Neural crest cell (in vitro differentiated cells): ENCODE results near the gene POMP. TPM values are rescaled to one million over a fixed set of nuclear protein-coding genes. Genes with fewer than 3 reads are reported as not detected.

Source experiments
- DNase-seq: peaks from one replicate; pipeline ENCODE4 v3.0.0; 2021; ENCODE audit warnings: low read depth, mixed read lengths, low spot score
- H3K27ac Mint-ChIP-seq: one replicate; pipeline ENCODE4 v1.8.0; 2021; ENCODE audit warnings: mild to moderate bottlenecking, mixed read lengths; ENCODE audit not compliant: unreplicated experiment
- H3K27me3 Mint-ChIP-seq: 2 replicates; pipeline ENCODE4 v1.8.0; 2021; ENCODE audit warnings: low read depth, mild to moderate bottlenecking, mixed read lengths
- H3K36me3 Mint-ChIP-seq: 2 replicates; pipeline ENCODE4 v1.8.0; 2021; ENCODE audit warnings: low read depth, mild to moderate bottlenecking, mixed read lengths
- H3K4me1 Mint-ChIP-seq: 2 replicates; pipeline ENCODE4 v1.8.0; 2021; ENCODE audit warnings: mixed read lengths
- H3K4me3 Mint-ChIP-seq: one replicate; pipeline ENCODE4 v1.8.0; 2021; ENCODE audit warnings: mild to moderate bottlenecking, mixed read lengths
- H3K9me3 Mint-ChIP-seq: 2 replicates; pipeline ENCODE4 v1.8.0; 2021; ENCODE audit warnings: mixed read lengths
- total RNA-seq: library from RNA; stranded (reverse); gene quantifications from 2 replicates; pipeline ENCODE4 v1.2.1, GENCODE V29; 2021
- TF ChIP-seq, protein P1 (sequence below): fragments of 200-600 bp; sonication (generic); conservative IDR thresholded peaks from 2 replicates; pipeline ENCODE4 v1.5.0; 2021; ENCODE audit warnings: antibody characterized with exemption, mild to moderate bottlenecking

Gene POMP
- total RNA-seq, 1 donor from 2014 or later = 75.2 TPM

DNA sequence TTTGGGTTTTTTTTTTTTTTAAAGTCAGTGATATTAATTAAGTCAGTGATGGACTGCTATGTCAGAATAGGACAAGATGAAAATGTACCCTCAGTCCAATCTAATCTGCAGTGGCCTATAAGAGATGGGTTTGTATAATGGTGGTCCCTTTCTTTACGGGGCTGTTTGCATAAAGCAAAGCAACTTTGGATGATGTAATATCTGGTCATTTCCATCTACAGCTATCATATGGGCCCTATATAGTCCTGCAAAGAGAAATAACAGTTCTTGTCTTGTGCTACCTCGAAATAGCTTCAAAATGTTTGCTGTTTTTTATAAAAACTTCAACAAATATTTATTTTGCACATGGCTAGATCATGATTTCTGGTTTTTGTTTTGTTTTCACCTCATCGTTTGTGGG lies 20.2 kb upstream of the POMP start:
- TF ChIP-seq, protein P1, sequence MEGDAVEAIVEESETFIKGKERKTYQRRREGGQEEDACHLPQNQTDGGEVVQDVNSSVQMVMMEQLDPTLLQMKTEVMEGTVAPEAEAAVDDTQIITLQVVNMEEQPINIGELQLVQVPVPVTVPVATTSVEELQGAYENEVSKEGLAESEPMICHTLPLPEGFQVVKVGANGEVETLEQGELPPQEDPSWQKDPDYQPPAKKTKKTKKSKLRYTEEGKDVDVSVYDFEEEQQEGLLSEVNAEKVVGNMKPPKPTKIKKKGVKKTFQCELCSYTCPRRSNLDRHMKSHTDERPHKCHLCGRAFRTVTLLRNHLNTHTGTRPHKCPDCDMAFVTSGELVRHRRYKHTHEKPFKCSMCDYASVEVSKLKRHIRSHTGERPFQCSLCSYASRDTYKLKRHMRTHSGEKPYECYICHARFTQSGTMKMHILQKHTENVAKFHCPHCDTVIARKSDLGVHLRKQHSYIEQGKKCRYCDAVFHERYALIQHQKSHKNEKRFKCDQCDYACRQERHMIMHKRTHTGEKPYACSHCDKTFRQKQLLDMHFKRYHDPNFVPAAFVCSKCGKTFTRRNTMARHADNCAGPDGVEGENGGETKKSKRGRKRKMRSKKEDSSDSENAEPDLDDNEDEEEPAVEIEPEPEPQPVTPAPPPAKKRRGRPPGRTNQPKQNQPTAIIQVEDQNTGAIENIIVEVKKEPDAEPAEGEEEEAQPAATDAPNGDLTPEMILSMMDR = no peak
- Mint-ChIP-seq H3K27me3 (peaks cover 7% of the 10 kb centered on the region), H3K9me3 (no peaks in the 10 kb centered on the region), H3K27ac (no peak overlapping the region), H3K4me3 (no peak overlapping the region), H3K4me1 (peaks cover 3% of the 10 kb centered on the region), H3K36me3 (peaks cover 2% of the 10 kb centered on the region)
- no peak for DNase-seq

DNA sequence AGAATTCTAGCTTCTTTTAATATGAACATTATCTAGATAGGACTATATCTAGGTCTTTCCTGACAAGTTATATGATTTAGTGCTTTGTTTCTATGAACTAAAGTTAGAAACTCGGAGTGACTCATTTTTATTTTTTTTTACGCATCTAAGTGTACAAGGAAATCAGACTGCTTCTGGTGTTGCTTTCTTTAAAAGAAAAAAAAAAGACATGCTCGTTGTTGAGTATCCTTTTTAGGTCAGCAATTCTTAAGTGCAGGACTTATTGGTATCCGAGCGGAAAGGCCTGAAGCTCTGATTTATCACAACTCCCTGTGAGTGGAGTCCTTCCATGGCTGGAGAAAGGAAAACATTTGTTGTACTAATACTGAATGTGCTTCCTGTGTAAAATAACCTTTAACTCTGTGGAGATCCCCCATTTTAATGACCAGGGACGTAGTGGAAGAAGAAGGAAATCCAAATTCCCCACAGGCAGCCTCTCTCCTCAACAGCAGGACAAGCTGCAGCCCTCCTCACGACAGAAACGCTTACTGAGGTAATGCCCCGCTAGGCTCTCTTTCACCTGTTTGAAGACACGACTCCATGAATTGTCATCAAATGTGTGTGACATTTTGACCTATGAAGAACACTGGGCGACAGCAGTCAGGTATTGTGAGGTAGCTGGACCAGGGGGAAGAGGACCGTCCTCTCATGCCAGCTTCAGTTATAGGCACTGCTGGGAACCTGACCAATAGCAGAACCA lies 17.9 kb upstream of the POMP start:
- Mint-ChIP-seq H3K9me3 (no peaks in the 10 kb centered on the region), H3K4me1 (peaks cover 9% of the 10 kb centered on the region)
- TF ChIP-seq, protein P1 = no peak

DNA sequence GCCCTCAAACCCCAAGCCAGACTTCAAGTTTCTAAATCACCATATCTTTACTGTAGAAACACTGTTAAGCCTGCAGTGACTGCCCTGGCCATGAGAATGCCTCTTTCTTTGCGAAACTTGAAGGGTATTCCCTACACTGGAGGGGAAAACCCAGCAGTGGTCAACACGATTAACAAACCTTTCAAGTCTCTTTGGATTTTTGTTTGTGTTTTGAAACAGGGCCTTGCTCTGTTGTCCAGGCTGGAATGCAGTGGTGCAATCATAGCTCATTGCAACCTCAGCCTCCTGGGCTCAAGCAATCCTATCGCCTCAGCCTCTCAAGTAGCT lies 17.4 kb upstream of the POMP start:
- H3K4me3 Mint-ChIP-seq = no peak overlapping the region
- DNase-seq = no peak
- TF ChIP-seq, protein P1 = no peak
- H3K27me3 Mint-ChIP-seq = peaks cover 3% of the 10 kb centered on the region
- peaks cover 8% of the 10 kb centered on the region for H3K4me1 Mint-ChIP-seq
- H3K36me3 Mint-ChIP-seq = peaks cover 2% of the 10 kb centered on the region
- H3K27ac Mint-ChIP-seq = no peak overlapping the region
- no peaks in the 10 kb centered on the region for H3K9me3 Mint-ChIP-seq

More for the DNA sequence above, 17.9 kb upstream of the POMP start:
- H3K27me3 Mint-ChIP-seq = peaks cover 3% of the 10 kb centered on the region
- no peak overlapping the region for H3K27ac Mint-ChIP-seq
- peaks cover 2% of the 10 kb centered on the region for H3K36me3 Mint-ChIP-seq
- no peak for DNase-seq
- H3K4me3 Mint-ChIP-seq = no peak overlapping the region

DNA sequence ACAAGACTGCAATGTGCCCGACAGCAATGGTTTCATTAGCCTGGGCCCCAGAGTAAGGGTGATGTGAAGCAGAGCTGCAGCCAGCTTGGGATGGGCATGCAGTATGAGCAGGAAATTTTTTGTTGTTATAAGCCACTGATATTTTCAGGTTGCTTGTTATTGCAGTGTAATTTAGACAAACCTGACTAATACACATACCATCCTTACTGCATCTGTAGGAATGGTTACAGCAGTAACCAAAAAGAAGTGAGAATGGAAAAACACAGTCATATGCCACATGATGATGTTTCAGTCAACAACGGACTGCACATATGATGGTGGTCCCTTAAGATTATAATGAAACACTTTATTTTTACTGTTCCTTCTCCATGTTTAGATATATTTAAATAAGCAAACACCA lies 8.6 kb upstream of the POMP start:
- Mint-ChIP-seq H3K36me3 (no peaks in the 10 kb centered on the region), H3K9me3 (no peaks in the 10 kb centered on the region), H3K27me3 (no peaks in the 10 kb centered on the region), H3K27ac (no peak overlapping the region), H3K4me3 (no peak overlapping the region), H3K4me1 (peaks cover 6% of the 10 kb centered on the region)
- TF ChIP-seq, protein P1 = no peak
- no peak for DNase-seq

DNA sequence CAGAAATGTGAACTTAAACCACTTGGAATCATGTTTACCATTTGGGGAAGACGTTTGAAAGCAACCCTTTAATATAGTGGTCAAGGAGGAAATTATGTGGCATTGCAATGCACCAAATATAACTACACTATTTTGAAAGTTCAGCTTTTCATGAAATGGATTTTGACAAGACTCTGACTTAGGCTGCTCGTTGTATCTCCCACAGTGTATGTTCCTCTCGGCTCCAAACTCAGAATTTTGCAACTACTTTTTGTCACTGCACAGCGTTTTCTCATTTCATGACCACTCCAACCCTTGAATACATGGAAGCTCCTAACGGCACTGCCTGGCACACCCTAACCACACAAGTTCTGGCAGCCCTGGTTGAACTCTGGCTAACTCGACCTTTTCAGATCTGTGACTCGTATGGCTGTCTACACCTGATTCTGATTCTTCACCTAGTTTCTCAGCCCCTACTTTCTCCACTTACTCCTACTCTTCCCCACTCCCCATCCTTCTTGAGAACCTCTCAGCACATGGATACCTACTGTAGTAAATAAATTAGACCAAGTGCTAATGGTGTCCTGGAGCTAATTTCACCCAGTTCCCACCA lies 7.0 kb upstream of the POMP start:
- Mint-ChIP-seq H3K4me3 (no peak overlapping the region), H3K4me1 (no peaks in the 10 kb centered on the region), H3K27me3 (no peaks in the 10 kb centered on the region), H3K27ac (no peak overlapping the region), H3K9me3 (no peaks in the 10 kb centered on the region), H3K36me3 (no peaks in the 10 kb centered on the region)
- TF ChIP-seq, protein P1 = no peak
- DNase-seq = no peak
